Measurements from ENCODE around the gene CADM1. TPM values are rescaled to one million over a fixed set of nuclear protein-coding genes. Genes with fewer than 3 reads are reported as not detected.

Gene CADM1
- polyA plus RNA-seq, 3 donors, result 130 to 158 (median 149) TPM

DNA sequence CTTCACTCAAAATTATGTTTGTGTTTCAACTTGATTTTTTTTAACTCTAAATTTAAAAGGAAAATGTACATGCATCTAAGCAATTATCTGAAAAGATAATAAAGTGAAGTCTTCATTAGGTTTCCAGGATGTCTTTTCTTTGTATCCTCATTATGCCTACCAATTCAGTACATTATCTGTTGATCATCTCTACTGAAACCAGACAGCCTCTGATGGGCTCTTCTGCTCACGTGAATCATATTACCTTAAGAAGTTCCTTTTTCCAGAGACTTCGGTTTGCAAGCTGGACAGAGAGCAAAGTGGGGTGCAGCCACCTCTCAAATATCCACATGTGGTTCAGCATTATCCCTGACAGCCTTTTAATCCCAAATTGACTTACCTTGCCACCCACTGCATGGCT is 158.4 kb downstream of the CADM1 start:
- no peak for DNase-seq (ENCODE audit: extremely low read depth in 1 of 11, low read depth in 9 of 11, low spot score in 4 of 11)

DNA sequence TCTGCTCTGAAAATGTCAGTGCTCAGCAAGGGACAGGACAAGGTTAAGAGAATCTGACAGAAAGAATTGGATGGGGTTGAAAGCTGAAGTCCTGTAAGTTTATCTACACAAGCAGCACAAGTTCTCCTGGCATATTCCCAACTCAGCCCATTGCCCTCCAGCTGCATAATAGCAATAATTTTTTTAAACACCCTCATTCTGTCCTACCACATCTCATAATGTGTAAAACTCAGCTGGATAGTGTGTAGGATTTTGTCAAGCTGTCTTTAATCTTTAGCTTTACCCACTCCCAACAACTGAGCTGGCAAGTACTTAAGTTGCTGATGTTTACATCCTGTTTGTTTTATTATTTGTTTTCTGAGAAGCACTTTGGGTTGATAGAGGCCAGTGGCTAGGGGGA is 158.9 kb downstream of the CADM1 start:
- no peak for DNase-seq (ENCODE audit: extremely low read depth in 1 of 11, low read depth in 9 of 11, low spot score in 4 of 11)

DNA sequence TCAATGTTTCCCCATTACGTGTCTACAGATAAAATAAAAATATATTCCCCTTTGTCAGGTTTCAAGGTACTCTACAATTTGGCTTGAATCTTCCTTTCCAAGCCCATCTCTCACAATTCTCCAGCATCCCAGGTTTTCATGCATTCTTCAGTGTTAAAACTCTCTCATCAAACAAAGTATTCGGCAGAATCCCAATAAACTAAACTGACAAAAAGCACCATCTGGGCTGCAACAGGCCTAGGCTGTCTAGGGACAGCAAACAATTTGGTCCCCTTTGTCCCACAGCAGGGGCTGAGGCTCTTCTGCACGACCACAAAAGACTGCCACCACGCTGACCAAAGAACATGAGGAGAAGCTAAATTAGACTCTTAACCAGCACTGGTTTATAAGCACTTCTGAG is 159.4 kb downstream of the CADM1 start:
- no peak for DNase-seq (ENCODE audit: extremely low read depth in 1 of 11, low read depth in 9 of 11, low spot score in 4 of 11)

DNA sequence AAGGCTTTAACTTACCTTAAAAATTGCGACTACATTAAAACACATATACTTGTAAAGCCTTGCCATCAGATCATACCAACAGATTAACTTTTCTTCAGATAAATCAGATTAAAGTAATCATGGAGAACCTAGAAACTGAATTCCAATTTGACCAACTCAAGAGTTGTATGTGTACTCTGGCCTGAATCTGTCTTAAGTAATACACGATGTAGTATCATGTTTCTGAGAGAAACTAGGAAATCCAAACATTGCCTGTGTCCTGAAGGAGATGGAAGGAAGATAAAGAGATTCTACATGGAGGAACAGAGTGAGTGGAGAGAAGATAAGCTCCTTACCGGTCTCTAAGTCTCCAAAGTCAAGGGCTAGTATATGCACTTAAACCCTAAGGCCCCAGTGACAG is 162.1 kb downstream of the CADM1 start:
- DNase-seq (ENCODE audit: extremely low read depth in 1 of 11, low read depth in 9 of 11, low spot score in 4 of 11), result no peak

DNA sequence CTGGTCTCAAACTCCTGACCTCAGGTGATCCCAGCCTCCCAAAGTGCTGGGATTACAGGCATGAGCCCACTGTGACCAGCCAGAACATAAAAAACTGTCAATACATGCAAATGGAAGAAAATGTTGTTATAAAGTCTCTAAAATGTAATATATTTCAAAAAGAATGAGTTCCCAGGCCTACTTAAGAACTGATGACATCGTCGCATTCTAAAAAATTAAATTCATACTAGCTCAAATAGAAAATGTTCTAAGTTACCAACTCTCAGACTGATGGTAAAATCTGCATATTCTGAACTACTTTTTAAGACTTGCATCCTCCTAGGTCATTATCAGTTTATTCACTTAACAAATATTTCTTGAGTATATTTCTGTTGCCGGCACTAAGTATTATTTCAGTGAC is 163.3 kb downstream of the CADM1 start:
- no peak for DNase-seq (ENCODE audit: extremely low read depth in 1 of 11, low read depth in 9 of 11, low spot score in 4 of 11)

DNA sequence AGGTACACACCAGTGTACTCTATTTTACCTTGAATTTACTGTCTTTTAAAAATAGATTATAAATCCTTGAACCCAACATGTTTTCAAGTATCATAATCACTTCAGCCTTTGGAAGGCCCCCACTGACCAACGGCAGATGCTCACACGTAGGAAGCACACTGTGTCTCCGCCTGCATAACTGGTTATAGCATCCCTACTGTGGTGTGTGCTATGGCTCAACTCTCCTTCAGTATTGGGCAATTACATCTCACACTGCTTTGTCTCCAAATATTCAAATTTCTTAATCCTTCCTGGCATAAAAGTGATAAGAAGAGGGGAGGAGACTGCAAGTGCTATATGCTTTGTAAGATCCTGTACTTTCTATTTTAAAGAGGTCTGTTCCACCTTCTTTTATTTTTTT is 165.7 kb downstream of the CADM1 start:
- no peak for DNase-seq (ENCODE audit: extremely low read depth in 1 of 11, low read depth in 9 of 11, low spot score in 4 of 11)

DNA sequence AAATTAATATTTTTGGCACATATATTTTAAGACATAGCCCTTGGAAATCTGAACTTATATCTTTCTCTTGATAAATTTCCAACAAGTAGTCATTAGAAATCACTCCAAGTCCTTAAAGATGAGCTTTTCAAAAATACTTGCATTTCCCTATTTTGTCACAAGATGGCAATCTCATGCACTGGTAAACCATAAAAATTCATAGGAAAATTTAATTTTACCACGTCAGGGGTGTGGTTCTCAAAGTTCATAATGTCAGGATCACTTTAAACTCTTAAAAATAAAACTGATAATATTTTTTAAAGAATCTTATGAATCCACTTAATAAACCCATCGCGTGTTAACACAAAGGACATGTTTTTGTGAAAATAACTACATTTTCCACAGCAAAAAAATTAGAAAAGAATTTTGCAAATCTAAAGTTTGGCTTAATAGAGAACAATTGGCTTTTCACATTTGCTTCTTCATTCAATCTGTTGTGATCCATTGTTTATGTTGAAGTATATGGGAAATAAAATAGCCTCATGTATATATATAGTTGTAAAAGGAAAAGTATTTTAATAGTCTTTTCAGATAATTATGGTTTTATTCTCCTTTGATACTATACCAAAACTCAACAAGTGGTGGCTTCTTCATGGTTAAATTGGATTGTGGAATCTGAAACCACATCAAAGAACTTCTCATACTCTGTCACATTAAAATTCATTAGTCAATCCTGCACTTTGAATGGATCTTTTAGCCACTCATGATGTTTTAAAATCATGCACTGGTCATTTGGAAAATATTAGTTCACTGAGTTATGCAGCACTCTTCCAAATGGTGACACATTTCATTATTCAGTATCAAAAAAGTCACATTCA is 169.1 kb downstream of the CADM1 start:
- DNase-seq (ENCODE audit: extremely low read depth in 1 of 11, low read depth in 9 of 11, low spot score in 4 of 11), result peak in 2 of 11 donors; percentile 17 to 23

DNA sequence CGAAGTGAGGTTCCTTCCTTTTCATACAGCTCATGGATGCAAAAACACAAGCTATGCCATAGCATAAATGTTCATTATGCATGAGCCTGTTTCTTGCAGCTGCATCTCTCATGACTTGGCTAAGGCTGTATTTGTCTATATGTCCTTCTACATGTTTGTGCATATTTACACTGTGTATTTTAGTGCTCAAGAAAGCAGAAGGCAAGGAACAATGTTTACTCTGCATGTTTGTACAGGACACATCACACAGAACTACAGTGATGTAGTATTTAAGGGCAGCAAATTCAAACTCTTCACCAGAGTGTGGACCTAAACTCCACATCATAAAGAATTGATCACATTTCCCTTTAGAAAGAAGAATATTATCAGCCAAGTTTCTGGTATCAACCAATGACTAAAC is 170.3 kb downstream of the CADM1 start:
- DNase-seq (ENCODE audit: extremely low read depth in 1 of 11, low read depth in 9 of 11, low spot score in 4 of 11), result no peak

DNA sequence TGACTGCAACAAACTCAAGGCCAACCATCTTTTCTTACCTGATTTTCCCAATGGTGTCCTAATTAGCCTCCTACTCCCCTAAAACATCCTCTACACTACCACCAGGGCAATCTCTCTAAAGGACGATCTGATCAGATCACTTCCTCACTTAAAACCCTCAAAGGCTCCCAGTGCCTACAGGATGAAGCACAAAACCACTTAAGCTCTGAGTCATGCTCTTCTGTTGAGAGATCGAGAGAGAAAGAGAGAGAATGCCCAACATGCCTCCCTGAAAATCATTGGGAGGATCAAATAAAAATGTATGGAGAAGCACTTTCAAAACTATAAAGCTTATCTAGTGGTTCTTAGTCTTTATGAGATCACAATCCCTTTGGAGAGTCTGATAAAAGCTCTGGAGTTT is 171.1 kb downstream of the CADM1 start:
- DNase-seq (ENCODE audit: extremely low read depth in 1 of 11, low read depth in 9 of 11, low spot score in 4 of 11), result no peak

DNA sequence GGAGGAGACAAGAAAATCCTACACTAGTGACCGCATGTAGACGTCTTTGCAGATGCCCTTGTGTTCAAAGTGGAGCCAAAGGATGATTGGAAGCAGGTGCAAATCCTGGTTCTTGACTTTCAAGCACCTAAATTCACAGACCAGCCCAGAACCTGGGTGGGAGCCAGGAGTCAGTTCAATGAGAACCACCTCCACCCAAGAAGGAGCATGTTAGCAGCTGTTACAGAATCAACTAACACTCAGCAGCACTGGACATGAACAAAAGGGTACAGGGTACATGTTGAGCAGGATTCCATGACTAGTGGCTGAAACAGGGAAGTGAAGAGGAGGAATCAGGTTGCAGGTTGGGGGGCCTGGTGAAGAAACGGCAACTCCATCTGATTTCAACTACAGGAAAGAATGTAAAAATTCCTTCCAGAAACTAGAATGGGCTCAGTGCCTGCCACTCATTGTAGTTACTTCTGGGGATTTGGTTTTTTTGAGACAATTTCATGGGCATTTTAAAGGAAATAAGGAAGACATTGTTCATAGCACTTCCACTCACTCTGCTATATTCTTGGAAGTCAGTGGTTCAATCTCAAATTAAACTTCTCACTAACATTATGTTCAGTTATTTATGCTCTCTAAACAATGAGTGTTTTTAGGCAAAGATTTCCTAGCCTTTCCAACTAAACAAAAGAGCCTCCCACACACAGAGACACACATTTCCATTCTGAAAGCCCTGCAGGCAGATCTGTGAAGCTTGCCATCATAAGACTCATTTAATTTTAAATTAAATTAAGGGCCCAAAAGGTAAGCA is 173.3 kb downstream of the CADM1 start:
- no peak for DNase-seq (ENCODE audit: extremely low read depth in 1 of 11, low read depth in 9 of 11, low spot score in 4 of 11)

DNA sequence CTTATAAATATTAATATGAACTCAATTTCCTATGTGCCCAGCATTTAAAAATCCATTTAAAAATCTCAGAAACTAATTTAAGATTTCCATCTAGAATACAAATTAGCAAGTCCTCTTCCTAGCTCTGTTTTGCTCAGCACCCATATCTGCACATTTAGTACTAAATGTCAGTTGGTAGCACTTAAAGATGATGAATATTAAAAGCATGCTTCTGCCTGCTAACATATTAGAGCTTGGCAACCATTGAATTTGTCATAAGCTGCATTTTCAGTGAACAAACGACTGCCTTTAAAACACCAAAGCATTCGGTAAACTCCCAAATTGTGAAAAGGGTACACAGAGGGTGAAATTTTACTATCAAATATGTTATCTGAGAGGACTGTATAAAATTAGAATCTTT is 177.7 kb downstream of the CADM1 start:
- DNase-seq (ENCODE audit: extremely low read depth in 1 of 11, low read depth in 9 of 11, low spot score in 4 of 11), result no peak

DNA sequence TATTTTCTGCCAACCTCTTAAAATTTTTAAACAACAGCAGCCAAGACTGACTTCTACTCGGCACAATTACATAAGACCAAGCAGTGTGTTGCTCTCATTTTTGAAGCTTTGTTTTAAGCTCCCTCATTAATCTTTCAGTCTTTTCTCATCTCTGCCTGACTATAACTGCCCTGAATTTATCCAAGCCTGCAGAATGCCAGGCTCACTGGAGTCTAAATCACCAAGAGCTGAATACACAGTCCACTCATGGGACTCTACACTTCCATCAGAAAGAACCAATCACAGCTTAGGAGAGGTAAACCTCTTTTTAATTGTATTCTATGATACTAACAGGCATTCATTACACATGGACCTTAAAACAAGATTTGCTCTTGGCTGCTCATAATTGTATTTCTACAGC is 178.7 kb downstream of the CADM1 start:
- no peak for DNase-seq (ENCODE audit: extremely low read depth in 1 of 11, low read depth in 9 of 11, low spot score in 4 of 11)

DNA sequence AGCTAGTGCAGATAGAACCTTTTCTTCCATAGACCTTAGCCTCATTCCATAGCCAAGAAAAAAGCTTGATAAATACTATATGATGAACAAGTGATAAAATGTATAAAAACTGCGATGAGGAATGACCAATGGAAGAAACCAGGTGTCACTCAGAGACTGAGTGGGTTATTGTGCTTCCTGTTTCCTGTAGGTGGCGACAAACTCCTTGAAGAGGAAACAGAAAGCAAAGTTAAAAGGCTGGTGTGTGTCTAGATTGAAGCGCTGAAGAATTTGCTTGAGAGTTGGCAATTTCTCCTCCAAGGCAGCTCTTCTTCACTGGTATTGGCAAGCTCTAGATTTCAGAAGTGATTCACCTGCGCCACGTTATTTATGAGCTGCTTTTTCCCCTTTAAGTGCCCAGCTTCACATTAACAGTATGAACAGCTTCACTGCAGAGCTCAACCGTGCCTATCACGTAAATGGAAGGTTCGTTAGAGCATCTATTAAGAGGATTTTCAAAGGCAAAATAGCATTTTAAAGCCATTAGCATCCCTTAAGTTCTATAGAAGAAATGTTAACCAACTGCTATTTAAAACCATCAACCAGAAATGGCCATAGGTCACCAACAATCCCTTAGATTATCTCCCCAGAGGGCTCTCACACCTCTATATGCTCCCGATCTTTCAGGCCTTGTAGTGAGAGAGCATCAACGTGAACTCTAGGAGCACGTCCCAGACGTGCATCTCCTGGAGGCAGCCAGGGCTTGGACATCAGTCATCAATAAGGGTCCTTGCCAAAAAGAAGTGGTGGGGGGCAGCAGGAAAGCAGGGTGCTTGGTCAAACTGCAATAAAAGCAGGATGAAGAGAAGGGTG is 179.4 kb downstream of the CADM1 start:
- DNase-seq (ENCODE audit: extremely low read depth in 1 of 11, low read depth in 9 of 11, low spot score in 4 of 11), result peak; percentile 44 to 73 (median 54)

DNA sequence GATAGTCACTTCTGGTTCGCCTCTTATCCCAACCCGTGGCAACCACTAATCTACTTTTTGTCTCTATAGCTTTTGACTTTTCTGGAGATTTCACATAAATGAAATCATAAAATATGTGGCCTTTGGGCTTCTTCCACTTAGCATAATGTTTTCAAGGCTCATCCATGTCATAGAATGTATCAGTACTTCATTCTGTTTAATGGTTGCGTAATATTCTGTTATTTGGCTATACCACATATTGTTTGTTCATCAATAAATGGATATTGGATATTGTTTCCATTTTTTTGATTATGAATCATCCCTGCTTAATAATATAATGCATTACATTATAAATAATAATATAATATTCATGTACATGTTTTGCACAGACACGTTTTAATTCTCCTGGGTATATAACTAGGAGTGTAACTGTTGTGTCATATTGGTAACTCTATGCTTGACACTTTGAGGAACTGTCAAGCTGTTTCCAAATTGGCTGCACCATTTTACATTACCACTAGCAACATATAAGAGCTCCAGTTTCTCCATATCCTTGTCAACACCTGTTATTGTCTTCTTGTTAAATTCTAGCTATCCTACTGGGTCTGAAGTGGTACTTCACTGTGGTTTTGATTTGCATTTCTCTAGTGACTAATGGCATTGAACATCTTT is 181.5 kb downstream of the CADM1 start:
- DNase-seq (ENCODE audit: extremely low read depth in 1 of 11, low read depth in 9 of 11, low spot score in 4 of 11), result no peak

DNA sequence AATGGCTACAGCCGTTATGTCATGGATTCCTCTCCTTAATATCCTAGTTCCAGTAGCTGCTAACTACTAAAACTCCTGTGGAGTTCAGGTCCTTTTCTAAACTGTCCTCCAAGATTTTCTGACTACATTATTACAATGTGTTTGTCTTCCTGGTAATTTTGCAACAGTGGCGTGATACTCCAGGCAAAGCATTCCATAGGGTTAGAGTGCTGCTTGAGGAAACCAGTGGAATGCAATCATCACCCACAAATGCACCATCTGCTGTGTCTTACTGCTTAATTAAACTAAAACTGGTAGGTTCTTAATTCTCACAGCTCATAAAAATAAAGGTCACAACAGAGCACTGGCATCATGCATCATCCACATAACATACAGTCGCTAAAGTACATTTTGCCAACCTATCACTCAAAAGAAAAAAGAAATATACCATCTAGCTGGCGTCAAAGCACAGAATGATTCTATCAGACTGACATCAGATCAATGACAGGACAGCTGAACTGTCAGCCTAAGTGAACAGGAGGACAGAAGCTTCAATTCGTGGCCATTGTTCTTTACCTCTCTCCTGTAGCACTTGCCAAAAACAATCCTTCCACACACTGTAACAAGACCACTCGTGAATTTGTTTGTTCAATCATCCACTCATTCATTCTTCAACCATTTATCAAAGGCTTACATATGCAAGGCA is 182.5 kb downstream of the CADM1 start:
- DNase-seq (ENCODE audit: extremely low read depth in 1 of 11, low read depth in 9 of 11, low spot score in 4 of 11), result peak in 1 of 11 donors; percentile 20

DNA sequence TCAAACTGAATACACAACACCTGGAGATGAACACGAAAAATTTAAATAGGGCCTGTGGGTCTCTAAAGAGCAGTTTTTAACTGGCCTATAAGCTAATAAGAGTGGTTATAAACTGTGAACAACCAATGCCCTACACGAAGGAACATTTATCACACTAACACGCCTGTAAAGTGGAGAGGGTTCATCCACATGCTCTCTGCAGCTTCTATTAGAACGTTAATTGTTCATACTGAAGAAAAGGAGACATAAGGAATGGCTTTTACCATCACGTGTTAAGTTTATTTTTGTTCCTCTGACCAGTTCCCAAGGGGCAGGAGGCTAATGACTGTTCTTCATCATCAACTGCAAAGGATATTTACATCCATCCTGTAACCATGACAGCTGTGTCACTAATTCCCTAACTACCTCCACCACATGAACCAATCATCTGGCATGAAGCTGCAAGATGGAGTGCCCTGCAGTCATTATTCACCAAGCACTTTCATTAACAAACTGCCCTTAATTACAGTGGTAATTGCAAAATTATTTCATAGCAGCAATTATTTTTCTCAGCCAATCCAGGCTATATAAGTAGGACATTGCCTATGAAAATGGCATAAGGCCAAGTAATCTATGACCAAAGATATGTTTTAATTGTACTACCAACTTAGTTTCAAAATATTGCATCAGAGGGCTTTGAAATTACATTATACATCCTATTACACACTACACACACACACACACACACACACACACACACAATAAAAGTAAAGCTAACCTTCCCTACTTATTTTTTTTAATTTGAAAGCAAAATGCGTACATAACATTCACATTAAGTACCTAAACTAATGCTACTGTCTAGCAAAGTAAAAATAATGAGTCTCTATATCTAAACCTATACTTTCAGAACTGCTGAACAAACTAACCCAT is 186.7 kb downstream of the CADM1 start:
- DNase-seq (ENCODE audit: extremely low read depth in 1 of 11, low read depth in 9 of 11, low spot score in 4 of 11), result no peak

DNA sequence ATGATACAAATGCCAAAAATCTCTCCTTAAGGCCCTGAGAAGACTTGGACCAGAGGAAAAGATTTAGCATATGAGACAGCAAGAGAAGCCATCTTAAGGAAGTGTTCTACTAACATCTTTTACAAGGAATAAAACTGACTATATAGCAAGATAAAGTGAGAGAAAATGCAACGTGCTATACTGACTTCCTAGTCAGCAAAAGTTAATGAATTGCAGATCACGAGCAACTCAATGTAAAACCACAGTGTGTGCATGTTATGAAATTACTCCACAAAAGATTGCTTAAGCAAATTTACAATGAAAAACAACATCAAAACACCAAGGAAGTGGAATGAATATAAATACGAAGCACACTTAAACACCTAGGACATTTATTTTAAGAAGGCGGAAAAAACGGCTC is 187.5 kb downstream of the CADM1 start:
- no peak for DNase-seq (ENCODE audit: extremely low read depth in 1 of 11, low read depth in 9 of 11, low spot score in 4 of 11)
